Kidney (tissue), 14 donors: ENCODE results near the gene TEN1. TPM values are rescaled to one million over a fixed set of nuclear protein-coding genes. Genes with fewer than 3 reads are reported as not detected.
A peak's percentile ranks its signal among the peaks of the same experiment; 100 is the strongest.

Experiments
- DNase-seq, 5 donors: peaks; one replicate each; pipeline ENCODE4 v3.0.0-alpha.2; 2013 to 2020
- FAIRE-seq: peaks from 2 replicates; lab custom pipeline; 2012; peaks lifted over from hg19 to GRCh38; lab: Jason Lieb, UNC
- H3K27ac ChIP-seq, 2 donors: one replicate each; pipeline ENCODE4 v1.7.0; 2013; ENCODE audit warnings: low read depth in 2 of 2, low read length in 2 of 2, inconsistent platforms in 1 of 2
- H3K27me3 ChIP-seq: one replicate; pipeline ENCODE4 v1.7.1; 2013; ENCODE audit warnings: low read length, inconsistent platforms; ENCODE audit not compliant: control insufficient read depth, insufficient read depth
- H3K36me3 ChIP-seq, 3 donors: one replicate each; pipeline versions ENCODE4 v1.7.0 to v1.7.1; 2013; ENCODE audit warnings: low read length in 3 of 3, control low read depth in 1 of 3, inconsistent platforms in 1 of 3; ENCODE audit not compliant: insufficient read depth in 3 of 3, control insufficient read depth in 2 of 3
- H3K4me1 ChIP-seq, 3 donors: one replicate each; pipeline versions ENCODE4 v1.7.0 to v1.7.1; 2013; ENCODE audit warnings: low read length in 3 of 3, inconsistent platforms in 1 of 3, low read depth in 1 of 3; ENCODE audit not compliant: control insufficient read depth in 2 of 3, insufficient read depth in 2 of 3
- H3K4me3 ChIP-seq, 3 donors: one replicate each; pipeline versions ENCODE4 v1.7.0 to v1.8.1; 2013; ENCODE audit warnings: low read length in 3 of 3, control low read depth in 1 of 3, inconsistent platforms in 1 of 3
- H3K9ac ChIP-seq, 3 donors: one replicate each; pipeline versions ENCODE4 v1.7.0 to v1.7.1; 2013; ENCODE audit warnings: low read length in 3 of 3, control low read depth in 1 of 3, inconsistent platforms in 1 of 3
- H3K9me3 ChIP-seq, 3 donors: one replicate each; pipeline versions ENCODE4 v1.7.0 to v1.7.1; 2013; ENCODE audit warnings: low read length in 3 of 3, control low read depth in 1 of 3, inconsistent platforms in 1 of 3; ENCODE audit not compliant: control insufficient read depth in 2 of 3, insufficient read depth in 1 of 3
- intact Hi-C: fragments of 100-400 bp; cut with DNase I; formaldehyde crosslinking; loops from one replicate; pipeline ENCODE4 v1.11.1; 2022
- polyA plus RNA-seq: library from polyadenylated mRNA; stranded (reverse); fragments of 350-450 nt; fragmentation: Illumina TruSeq; extraction: RNeasy Lipid Tissue Mini Kit (QIAGEN cat#74804); gene quantifications from one replicate; pipeline ENCODE4 v1.2.3, GENCODE V29; 2014; ENCODE audit warnings: low read depth, low replicate concordance; ENCODE audit not compliant: insufficient read depth
- total RNA-seq: library from RNA; stranded (reverse); fragmentation: NEBNext Ultra II Directional; extraction: Animal tissue kit (Norgen Biotek cat#: 25700); gene quantifications from one replicate; pipeline ENCODE4 v1.2.1, GENCODE V29; 2021
- TF ChIP-seq, protein P1 (sequence below): IDR thresholded peaks from 3 replicates; pipeline ENCODE4 v1.5.1; 2012; ENCODE audit warnings: mild to moderate bottlenecking, moderate library complexity, borderline replicate concordance; ENCODE audit not compliant: insufficient read depth; ENCODE audit errors: extremely low read depth
- donor health status: control.
- donor health status: control.
- donor health status: control.
- donor health status: control.
- donor health status: control.
- donor health status: DM: yes; HTN: yes; CAD: no.
- donor health status: Normal renal cell carcinoma (clear cell type).

The TEN1 gene
- total and polyA plus RNA-seq, 2 donors from 2014 or later = 21.3 to 40.8 TPM

- Histone ChIP-seq H3K36me3 (peaks cover 0 to 7% (median 6%) of the 10 kb centered on the region in 3 donors), H3K4me1 (peaks cover 0 to 4% (median 0%) of the 10 kb centered on the region in 3 donors), H3K9ac (no peak overlapping the region), H3K4me3 (no peak overlapping the region), H3K27me3 (no peaks in the 10 kb centered on the region), H3K9me3 (no peaks in the 10 kb centered on the region), H3K27ac (no peak overlapping the region)
- intact Hi-C loops = loop anchor here (10.0 kb wide), 1 partner anchor 93 kb away; no protein-coding TSS in a partner anchor
- FAIRE-seq (no peak), DNase-seq (peak in 1 of 5 donors; percentile 75)
- TF ChIP-seq, protein P1, sequence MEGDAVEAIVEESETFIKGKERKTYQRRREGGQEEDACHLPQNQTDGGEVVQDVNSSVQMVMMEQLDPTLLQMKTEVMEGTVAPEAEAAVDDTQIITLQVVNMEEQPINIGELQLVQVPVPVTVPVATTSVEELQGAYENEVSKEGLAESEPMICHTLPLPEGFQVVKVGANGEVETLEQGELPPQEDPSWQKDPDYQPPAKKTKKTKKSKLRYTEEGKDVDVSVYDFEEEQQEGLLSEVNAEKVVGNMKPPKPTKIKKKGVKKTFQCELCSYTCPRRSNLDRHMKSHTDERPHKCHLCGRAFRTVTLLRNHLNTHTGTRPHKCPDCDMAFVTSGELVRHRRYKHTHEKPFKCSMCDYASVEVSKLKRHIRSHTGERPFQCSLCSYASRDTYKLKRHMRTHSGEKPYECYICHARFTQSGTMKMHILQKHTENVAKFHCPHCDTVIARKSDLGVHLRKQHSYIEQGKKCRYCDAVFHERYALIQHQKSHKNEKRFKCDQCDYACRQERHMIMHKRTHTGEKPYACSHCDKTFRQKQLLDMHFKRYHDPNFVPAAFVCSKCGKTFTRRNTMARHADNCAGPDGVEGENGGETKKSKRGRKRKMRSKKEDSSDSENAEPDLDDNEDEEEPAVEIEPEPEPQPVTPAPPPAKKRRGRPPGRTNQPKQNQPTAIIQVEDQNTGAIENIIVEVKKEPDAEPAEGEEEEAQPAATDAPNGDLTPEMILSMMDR = no peak
Observed at GRCh38 chr17:76007850-76008165, 28.8 kb downstream of the TEN1 start.

- H3K27ac ChIP-seq = no peak overlapping the region
- DNase-seq = no peak
- H3K9me3 ChIP-seq = no peaks in the 10 kb centered on the region
- H3K36me3 ChIP-seq = peaks cover 0 to 7% (median 6%) of the 10 kb centered on the region in 3 donors
- H3K4me3 ChIP-seq = no peak overlapping the region
- TF ChIP-seq, protein P1 = no peak
- intact Hi-C loops = loop anchor here (10.0 kb wide), 1 partner anchor 93 kb away; no protein-coding TSS in a partner anchor
- no peak overlapping the region for H3K9ac ChIP-seq
- no peaks in the 10 kb centered on the region for H3K27me3 ChIP-seq
- peaks cover 0 to under 1% (median 0%) of the 10 kb centered on the region in 3 donors for H3K4me1 ChIP-seq
- no peak for FAIRE-seq
Observed at GRCh38 chr17:76008208-76008607, 29.2 kb downstream of the TEN1 start.

DNA sequence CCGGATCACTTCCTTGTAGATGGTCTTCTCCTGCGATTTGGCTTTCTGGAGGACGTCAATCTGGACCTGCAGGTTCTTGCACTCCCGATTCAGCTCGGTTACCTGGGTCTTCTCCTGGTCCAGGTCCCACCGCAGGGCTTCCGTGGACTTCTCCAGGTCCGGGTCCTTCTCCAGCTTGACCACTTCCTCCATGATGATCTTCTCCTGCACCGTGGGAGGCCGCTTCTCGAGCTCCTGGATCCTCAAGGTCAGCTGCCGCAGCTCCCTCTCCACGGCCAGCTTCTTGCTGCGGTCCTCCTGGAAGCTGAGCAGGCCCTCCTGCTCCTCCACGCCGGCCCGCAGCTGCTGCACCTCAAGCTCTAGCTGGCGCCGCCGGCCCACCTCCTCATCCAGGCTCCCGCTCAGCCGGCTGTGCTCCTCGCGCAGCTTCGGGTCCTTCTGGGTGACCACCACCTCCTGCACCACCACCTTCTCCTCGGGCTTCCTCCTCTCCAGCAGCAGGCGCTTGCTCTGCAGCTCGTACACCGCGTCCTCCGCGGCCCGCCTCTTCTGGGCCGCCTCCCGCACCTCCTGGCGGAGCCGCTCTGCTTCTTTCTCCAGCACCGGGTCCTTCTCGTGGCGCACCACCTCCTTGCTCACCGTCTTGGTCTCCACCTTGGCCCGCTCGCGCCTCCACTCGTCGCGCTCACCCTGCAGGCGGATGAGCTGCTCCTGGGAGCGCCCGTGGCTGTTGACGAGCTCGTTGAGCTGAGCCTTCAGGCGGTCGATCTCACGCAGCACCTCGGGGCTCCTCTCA, 29.8 kb downstream of the TEN1 start:
- Histone ChIP-seq H3K4me3 (no peak overlapping the region), H3K36me3 (peaks cover 0 to 7% (median 6%) of the 10 kb centered on the region in 3 donors), H3K9ac (no peak overlapping the region), H3K4me1 (no peaks in the 10 kb centered on the region), H3K27ac (no peak overlapping the region), H3K9me3 (no peaks in the 10 kb centered on the region), H3K27me3 (no peaks in the 10 kb centered on the region)
- TF ChIP-seq, protein P1 = no peak
- DNase-seq = peak in 1 of 5 donors; percentile 71
- FAIRE-seq = no peak
- intact Hi-C loops = loop anchor here (10.0 kb wide), 1 partner anchor 94 kb away; no protein-coding TSS in a partner anchor
